OCI-LY3 (cell line): ENCODE data around the gene AP2A2.

Experiments
- H2AFZ ChIP-seq: fragments of 200-600, 300-600 bp; shearing (Covaris generic); 2 replicates; pipeline ENCODE4 v1.6.0; 2014; ENCODE audit warnings: antibody characterized with exemption, low read depth, low read length
- H3K27ac ChIP-seq: fragments of 200-600, 300-600 bp; sonication (generic); 2 replicates; pipeline ENCODE4 v1.5.1; 2014; ENCODE audit warnings: mild to moderate bottlenecking, low read length, moderate library complexity, mixed read lengths
- H3K27me3 ChIP-seq: fragments of 200-600, 300-600 bp; sonication (generic); 2 replicates; pipeline ENCODE4 v1.6.1; 2014; ENCODE audit warnings: low read depth, low read length, mixed read lengths
- H3K36me3 ChIP-seq: fragments of 200-600, 300-600 bp; sonication (generic); replicated peaks from 2 replicates; pipeline ENCODE3; 2014; ENCODE audit warnings: low read depth, low read length, mixed read lengths
- H3K4me1 ChIP-seq: fragments of 300-600, 200-600 bp; sonication (generic); 2 replicates; pipeline ENCODE4 v1.6.1; 2014; ENCODE audit warnings: low read length, mixed read lengths
- H3K4me2 ChIP-seq: fragments of 200-600, 300-600 bp; sonication (generic); 2 replicates; pipeline ENCODE4 v1.6.1; 2014; ENCODE audit warnings: low read length, mixed read lengths
- H3K4me3 ChIP-seq: fragments of 300-600, 200-600 bp; sonication (generic); 2 replicates; pipeline ENCODE4 v1.5.1; 2014; ENCODE audit warnings: antibody characterized with exemption, mild to moderate bottlenecking, low read length, moderate library complexity
- H3K79me2 ChIP-seq: fragments of 300-600, 200-600 bp; shearing (Covaris generic); 2 replicates; pipeline ENCODE4 v1.6.1; 2014; ENCODE audit warnings: mild to moderate bottlenecking, low read length, mixed read lengths
- H3K9ac ChIP-seq: fragments of 300-600, 200-600 bp; shearing (Covaris generic); 2 replicates; pipeline ENCODE4 v1.6.0; 2014; ENCODE audit warnings: mild to moderate bottlenecking, low read length, moderate library complexity
- H3K9me3 ChIP-seq: fragments of 200-600, 300-600 bp; shearing (Covaris generic); 2 replicates; pipeline ENCODE4 v1.6.1; 2014; ENCODE audit warnings: low read length, mixed read lengths; ENCODE audit not compliant: insufficient read depth
- H4K20me1 ChIP-seq: fragments of 200-600, 300-600 bp; sonication (generic); 2 replicates; pipeline ENCODE4 v1.6.1; 2016; ENCODE audit warnings: low read length, mixed read lengths; ENCODE audit not compliant: insufficient read depth
- EZH2phosphoT487 ChIP-seq: fragments of 200-600 bp; shearing (Covaris generic); IDR thresholded peaks from 2 replicates; pipeline ENCODE4 v1.6.1; 2018; ENCODE audit warnings: antibody characterized with exemption, mixed run types, low read depth
- TF ChIP-seq, protein P1 (sequence below): fragments of 200-600, 300-600 bp; sonication (generic); IDR thresholded peaks from 2 replicates; pipeline ENCODE4 v1.5.1; 2014; ENCODE audit warnings: antibody characterized with exemption, low read length, low read depth

AP2A2 gene

DNA sequence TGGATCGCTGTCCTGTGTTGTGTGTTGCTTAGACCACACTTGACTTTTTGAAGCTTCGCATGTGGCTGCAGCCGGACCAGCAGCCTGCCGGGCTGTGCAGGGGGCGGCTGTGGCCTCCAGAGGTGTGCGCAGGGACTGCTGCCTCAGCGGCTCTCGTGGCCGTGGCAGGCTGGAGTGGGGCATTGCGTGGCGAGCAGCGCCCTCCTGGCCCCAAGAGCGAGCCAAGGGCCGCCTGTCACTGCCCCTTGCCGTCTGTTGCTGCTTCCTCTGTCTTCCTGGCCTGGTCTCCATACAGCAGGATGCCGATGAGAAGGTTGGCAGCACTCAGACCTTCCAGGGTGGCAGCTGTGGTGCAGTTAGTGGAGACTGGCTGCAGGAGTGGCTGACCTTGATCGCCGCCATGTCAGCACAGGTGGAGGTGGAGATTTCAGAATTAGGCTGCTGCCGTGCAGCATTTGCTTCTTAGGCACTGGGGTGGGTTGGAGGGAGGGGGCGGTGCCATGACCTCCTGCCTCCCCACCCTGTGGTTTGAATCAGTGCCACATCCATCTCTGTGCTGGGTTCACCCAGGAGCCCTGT, 76.8 kb downstream of the AP2A2 start:
- Histone ChIP-seq H3K79me2 (no peaks in the 10 kb centered on the region), H3K4me2 (no peak overlapping the region), H3K9ac (no peak overlapping the region), H3K27me3 (no peaks in the 10 kb centered on the region), H3K4me3 (no peak overlapping the region), H3K4me1 (no peaks in the 10 kb centered on the region), H4K20me1 (no peaks in the 10 kb centered on the region), H3K27ac (no peak overlapping the region), H3K36me3 (peaks cover 4% of the 10 kb centered on the region), H3K9me3 (no peaks in the 10 kb centered on the region), H2AFZ (no peak overlapping the region)
- no peak for TF ChIP-seq EZH2phosphoT487
- TF ChIP-seq, protein P1, sequence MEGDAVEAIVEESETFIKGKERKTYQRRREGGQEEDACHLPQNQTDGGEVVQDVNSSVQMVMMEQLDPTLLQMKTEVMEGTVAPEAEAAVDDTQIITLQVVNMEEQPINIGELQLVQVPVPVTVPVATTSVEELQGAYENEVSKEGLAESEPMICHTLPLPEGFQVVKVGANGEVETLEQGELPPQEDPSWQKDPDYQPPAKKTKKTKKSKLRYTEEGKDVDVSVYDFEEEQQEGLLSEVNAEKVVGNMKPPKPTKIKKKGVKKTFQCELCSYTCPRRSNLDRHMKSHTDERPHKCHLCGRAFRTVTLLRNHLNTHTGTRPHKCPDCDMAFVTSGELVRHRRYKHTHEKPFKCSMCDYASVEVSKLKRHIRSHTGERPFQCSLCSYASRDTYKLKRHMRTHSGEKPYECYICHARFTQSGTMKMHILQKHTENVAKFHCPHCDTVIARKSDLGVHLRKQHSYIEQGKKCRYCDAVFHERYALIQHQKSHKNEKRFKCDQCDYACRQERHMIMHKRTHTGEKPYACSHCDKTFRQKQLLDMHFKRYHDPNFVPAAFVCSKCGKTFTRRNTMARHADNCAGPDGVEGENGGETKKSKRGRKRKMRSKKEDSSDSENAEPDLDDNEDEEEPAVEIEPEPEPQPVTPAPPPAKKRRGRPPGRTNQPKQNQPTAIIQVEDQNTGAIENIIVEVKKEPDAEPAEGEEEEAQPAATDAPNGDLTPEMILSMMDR = no peak

DNA sequence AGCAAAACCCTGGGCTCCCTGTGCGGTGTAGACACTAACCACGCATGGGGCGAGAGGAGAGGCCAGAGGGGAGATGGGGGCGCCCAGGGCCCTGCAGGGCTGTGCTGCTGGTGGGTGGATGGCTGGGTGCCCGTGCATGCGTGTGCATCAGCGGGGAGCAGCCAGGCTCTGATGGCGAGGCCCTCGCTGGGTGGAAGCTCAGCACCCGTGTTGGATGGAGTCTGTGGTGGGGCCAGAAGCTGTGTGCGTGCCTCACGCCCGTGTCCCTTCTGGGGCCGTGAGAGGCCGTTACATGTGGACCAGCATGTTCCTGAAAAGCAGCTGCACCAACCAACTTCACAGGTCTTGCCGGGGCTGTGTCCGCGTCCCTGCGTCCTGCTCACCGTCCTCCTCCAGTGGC, 77.5 kb downstream of the AP2A2 start:
- no peak overlapping the region for H3K4me2 ChIP-seq
- H4K20me1 ChIP-seq = no peaks in the 10 kb centered on the region
- no peaks in the 10 kb centered on the region for H3K4me1 ChIP-seq
- peaks cover 4% of the 10 kb centered on the region for H3K36me3 ChIP-seq
- H3K79me2 ChIP-seq = no peaks in the 10 kb centered on the region
- no peaks in the 10 kb centered on the region for H3K27me3 ChIP-seq
- H3K4me3 ChIP-seq = no peak overlapping the region
- no peaks in the 10 kb centered on the region for H3K9me3 ChIP-seq
- no peak overlapping the region for H3K9ac ChIP-seq
- no peak overlapping the region for H2AFZ ChIP-seq
- TF ChIP-seq, protein P1 = no peak
- no peak for TF ChIP-seq EZH2phosphoT487
- no peak overlapping the region for H3K27ac ChIP-seq

DNA sequence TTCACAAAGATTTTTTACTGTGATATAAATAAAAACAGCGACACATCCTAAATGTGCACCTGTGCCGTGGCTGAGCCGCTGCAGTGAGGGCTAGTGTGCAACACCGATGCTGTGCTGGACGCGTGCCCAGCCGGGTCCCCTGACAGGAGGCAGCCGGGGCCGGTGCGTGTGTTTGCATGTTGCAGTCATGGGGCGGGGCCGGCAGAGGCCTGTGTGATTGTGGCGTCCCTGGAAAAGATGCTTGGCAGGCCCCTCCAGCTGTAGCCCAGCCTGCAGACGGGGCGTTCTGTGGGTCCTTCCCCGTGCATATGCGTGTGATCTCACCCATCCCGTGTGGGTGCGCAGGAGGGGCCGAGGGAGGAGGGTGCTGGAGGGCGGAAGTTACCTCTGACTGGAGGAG, 80.3 kb downstream of the AP2A2 start:
- Histone ChIP-seq H4K20me1 (no peaks in the 10 kb centered on the region), H3K4me3 (no peak overlapping the region), H3K27me3 (no peaks in the 10 kb centered on the region), H3K9me3 (no peaks in the 10 kb centered on the region), H3K4me2 (no peak overlapping the region), H3K36me3 (peaks cover 4% of the 10 kb centered on the region), H3K27ac (no peak overlapping the region), H3K4me1 (no peaks in the 10 kb centered on the region), H3K79me2 (no peaks in the 10 kb centered on the region), H2AFZ (no peak overlapping the region), H3K9ac (no peak overlapping the region)
- TF ChIP-seq, protein P1 = no peak
- TF ChIP-seq EZH2phosphoT487 = no peak

DNA sequence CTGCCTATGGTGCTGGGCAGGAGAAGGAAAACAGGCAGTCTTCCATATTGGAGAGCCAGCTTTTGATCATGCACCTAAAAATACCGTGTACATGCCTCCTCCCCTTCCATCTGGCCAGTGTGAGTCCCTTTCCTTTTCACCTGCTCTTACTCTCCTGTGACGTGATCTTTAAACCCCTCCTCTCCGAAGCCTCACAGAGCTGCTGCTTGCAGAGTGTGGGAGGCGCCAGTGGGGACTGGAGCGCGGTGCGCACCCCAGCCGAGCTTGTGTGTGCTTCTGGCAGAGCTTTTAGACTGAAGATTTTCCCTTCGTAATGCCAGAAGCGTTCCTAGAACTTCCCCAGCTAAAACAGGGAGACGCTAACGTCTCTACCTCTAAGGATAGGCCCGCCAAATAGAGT, 81.1 kb downstream of the AP2A2 start:
- no peaks in the 10 kb centered on the region for H3K27me3 ChIP-seq
- H3K36me3 ChIP-seq = peaks cover 4% of the 10 kb centered on the region
- no peak overlapping the region for H3K27ac ChIP-seq
- no peaks in the 10 kb centered on the region for H3K79me2 ChIP-seq
- no peaks in the 10 kb centered on the region for H3K4me1 ChIP-seq
- no peak overlapping the region for H3K9ac ChIP-seq
- H2AFZ ChIP-seq = no peak overlapping the region
- no peaks in the 10 kb centered on the region for H3K9me3 ChIP-seq
- TF ChIP-seq, protein P1 = no peak
- TF ChIP-seq EZH2phosphoT487 = no peak
- H3K4me3 ChIP-seq = no peak overlapping the region
- no peaks in the 10 kb centered on the region for H4K20me1 ChIP-seq
- no peak overlapping the region for H3K4me2 ChIP-seq
